ENCODE results near the gene BAZ1B. TPM values are rescaled to one million over a fixed set of nuclear protein-coding genes. Genes with fewer than 3 reads are reported as not detected.

BAZ1B gene
- total and polyA plus RNA-seq, 9 of the 15 experiments (the other 6 are each of a cell fraction or from before 2014, with no cell fraction given): 15.0 to 134 (median 79.5) TPM

GRCh38 chr7:73536479-73536878 is 14.4 kb upstream of the BAZ1B start:
- Histone ChIP-seq H3K9me3 (replicated peaks; ENCODE audit: control insufficient read depth, insufficient read depth, low read depth, low read length) (no peaks in the 10 kb centered on the region), H3K27me3 (ENCODE audit: control insufficient read depth in 2 of 2, insufficient read depth in 2 of 2, low read length in 2 of 2) (no peaks in the 10 kb centered on the region), H3K4me2 (ENCODE audit: insufficient read depth, low read length) (no peak overlapping the region), H3K36me3 (ENCODE audit: control insufficient read depth, insufficient read depth, low read length) (peaks cover 56% of the 10 kb centered on the region; the same call in 2 of the 3 replicates), H3K4me1 (replicated peaks in 1 of 2; ENCODE audit: control insufficient read depth in 2 of 2, insufficient read depth in 2 of 2, low read length in 2 of 2) (no peaks in the 10 kb centered on the region), H4K20me1 (replicated peaks; ENCODE audit: control insufficient read depth, insufficient read depth, low read length) (no peaks in the 10 kb centered on the region; the same call in 1 of the 2 replicates), H3K9ac (ENCODE audit: insufficient read depth in 1 of 2, low read depth in 2 of 2, low read length in 2 of 2) (0 out of 4 replicates have a peak overlapping the region, but pooled peaks of 1 of the 2 experiments have one; percentile 23), H3K27ac (ENCODE audit: extremely low read depth, low read depth, low read length) (no peak overlapping the region), H3K9me1 (ENCODE audit: control insufficient read depth, insufficient read depth, low read length) (no peaks in the 10 kb centered on the region), H3K4me3 (no peak overlapping the region), H2AFZ (ENCODE audit: low read depth, low read length) (no peak overlapping the region), H3K79me2 (ENCODE audit: control insufficient read depth, insufficient read depth, low read length) (no peaks in the 10 kb centered on the region)
- peak in 2 of 4 experiments; percentile 11 to 13 for DNase-seq (ENCODE audit: extremely low read depth in 1 of 4, low spot score in 3 of 4)
- CTCF ChIA-PET (ENCODE audit: low intra/inter-chr PET ratio): no interaction called here
- WGBS (ENCODE audit: insufficient coverage, low coverage, missing lambda C conversion rate): 80% methylated on average over 5 of the region's 5 CpGs
- FAIRE-seq: peak; percentile 29
- in situ Hi-C loops (cut with MboI): no loop called here
- TSS peak; percentile 43 for BruUV-seq (replicated peaks)
- intact Hi-C loops (cut with micrococcal nuclease): no loop called here
- no peak for ATAC-seq
- no peak for TF ChIP-seq NELFE (IDR thresholded peaks at IDR 0.05; ENCODE audit: insufficient read depth, insufficient read length)
- TF ChIP-seq E2F8 (IDR thresholded peaks at IDR 0.05; ENCODE audit: low read depth, partially characterized antibody): no peak
- POLR2A ChIA-PET: interaction anchor here (0.6 to 1.1 kb wide), 2 partner anchors 14 to 20 kb away, joined by 3 to 6 read pairs; partner anchors contain the start of gene BAZ1B
